ENCODE results near the gene NFATC1.

The NFATC1 gene

DNA sequence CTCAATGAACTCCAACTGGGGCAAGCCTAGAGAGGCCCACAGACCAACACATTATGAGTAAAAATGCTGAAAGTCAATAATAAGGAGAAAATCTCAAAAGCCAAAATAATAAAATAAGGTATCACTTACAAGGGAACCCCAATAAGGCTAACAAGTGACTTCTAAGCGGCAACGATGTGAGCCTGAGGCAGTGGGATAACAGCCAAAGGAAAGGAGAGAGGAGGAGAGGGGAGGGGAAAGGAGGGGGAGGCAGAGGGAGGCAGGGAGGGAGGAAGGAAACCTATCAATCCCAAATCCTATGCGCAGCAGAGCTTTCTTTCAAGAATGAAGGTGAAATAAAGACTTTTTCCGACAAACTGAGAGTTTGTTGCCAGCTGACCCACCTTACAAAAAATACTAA, 6.0 kb upstream of the NFATC1 start:
- DNase-seq (ENCODE audit: low spot score): no peak

GRCh38 chr18:79392226-79392625, 3.5 kb upstream of the NFATC1 start:
- DNase-seq (ENCODE audit: low spot score): no peak

DNA sequence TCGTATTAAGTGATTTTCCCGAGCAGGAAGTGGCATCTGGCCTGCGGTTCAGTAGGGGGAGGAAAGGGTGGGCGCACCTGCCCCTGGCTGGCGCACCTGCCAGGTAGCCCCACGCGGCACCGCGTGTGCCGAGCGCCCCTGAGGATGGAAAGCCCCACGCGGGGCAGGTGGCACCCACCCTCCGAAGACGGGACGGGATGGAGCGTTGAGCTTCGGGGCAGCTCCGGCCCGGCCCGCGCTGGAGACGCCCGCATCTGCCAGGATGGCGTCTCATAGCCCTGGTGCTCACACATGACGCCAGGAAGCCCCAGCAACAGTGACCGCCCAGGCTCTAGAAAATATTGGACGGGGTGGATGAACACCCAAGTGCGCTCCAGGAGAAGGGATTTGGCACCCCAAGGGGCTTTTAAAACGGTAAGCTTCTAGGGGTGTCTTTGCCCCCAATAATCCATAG, 2.5 kb upstream of the NFATC1 start:
- DNase-seq (ENCODE audit: low spot score): peak; percentile 68

DNA sequence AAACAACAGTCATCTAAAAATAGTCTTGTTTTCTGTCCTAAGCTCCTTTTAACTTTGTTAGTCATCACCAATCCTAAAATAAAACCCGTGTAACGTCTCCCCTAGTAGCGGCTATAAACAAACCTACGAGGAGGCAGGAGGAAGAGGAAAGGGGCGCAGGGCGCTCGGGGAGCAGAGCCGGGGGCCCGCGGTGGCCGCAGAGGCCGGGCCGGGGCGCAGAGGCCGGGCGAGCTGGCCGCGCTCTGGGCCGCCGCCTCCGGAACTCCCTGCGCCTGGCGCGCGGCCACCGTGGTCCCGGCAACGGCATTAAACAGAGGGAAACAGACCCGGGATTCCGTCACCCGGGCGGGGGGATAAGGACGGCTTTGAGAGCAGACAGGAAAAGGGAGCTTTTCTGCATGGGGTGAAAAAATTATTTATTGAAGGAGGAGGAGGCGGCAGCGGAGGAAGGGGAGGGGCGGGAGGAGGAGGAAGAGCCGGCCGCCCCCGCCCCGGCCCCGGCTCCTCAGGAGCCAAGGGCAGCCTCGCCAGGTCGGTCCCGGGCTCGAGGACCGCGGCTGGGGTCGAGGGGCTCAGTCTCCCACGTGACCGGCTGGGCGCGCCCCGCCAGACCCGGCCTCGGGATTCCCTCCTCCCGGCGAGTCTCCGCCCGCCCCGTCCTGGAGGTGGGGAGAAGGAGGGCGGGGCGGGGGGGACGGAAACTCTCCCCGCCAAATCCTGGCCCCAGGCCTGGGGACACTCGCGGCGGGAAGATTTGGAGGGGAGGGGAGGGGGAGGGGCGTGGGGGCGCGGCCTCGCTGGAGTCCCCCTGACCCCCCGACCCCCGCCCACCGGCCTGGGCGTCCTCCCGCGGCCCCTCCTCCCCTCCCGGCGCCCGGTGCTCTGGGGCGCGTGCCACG, 1.8 kb upstream of the NFATC1 start:
- peak; percentile 94 for DNase-seq (ENCODE audit: low spot score)

GRCh38 chr18:79394534-79395307, 1.0 kb upstream of the NFATC1 start:
- DNase-seq (ENCODE audit: low spot score): peak; percentile 75

DNA sequence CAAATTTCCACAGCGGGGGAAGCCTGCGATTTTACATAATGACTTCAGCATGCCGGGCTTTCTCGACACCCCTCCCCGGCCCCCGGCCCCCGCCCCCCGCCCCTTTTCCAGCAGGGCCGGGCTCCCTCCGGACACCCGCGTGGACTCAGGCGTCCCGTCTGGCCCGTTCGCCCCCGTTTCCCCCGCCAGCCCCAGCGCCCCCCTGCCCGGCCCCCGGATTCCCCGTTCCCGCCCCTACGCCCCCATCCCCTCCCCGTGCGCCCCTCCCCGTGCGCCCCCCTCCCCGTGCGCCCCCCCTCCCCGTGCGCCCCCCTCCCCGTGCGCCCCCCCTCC, 456 bp upstream of the NFATC1 start:
- DNase-seq (ENCODE audit: low spot score): no peak

DNA sequence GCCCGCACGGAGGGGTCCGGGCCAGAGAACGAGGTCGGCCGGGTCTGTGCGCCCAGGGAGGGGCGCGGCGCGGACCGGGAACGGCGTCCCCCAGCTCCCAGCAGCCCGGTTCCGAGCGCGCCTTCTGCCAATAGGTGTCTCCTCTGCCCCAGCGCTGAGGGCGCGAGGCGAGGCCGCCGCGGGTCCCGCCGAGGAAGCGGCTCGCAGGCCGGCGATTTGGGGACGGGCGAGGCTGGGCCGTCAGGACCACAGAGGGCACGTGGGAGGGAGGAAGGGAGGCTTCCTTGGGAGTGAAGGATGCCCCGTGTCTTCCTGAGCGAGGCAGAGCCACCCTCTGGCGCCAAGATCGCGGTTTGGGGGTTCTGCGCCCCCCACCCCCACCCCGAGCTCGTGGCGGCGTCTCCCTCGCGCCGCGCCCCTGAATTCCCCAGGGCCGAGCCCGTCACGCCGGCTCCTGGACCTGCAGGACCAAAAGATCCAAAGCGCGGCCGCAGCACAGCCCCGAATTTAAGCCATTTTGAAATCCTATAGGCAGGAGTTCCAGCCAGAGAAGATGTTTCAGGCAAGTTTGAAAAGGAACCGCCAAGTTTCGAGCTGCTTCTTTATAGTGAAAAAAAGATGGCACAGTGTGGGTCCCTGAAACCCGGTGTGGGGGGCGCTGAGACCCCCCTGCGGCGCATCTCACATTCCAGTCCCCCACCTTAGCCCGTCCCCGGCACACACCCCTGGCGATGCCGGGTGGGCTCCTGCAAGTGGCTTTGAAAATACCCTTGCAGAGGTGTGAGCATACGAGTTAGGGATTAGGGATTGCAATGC, 909 bp downstream of the NFATC1 start:
- DNase-seq (ENCODE audit: low spot score): peak; percentile 78

GRCh38 chr18:79397247-79397829, 1.6 kb downstream of the NFATC1 start:
- DNase-seq (ENCODE audit: low spot score): no peak

GRCh38 chr18:79397830-79398761, 2.4 kb downstream of the NFATC1 start:
- DNase-seq (ENCODE audit: low spot score): no peak

- DNase-seq (ENCODE audit: low spot score): no peak
Observed at GRCh38 chr18:79399275-79400081, 3.7 kb downstream of the NFATC1 start.

GRCh38 chr18:79400091-79400590, 4.4 kb downstream of the NFATC1 start:
- peak; percentile 91 for DNase-seq (ENCODE audit: low spot score)

GRCh38 chr18:79400591-79401381, 5.1 kb downstream of the NFATC1 start:
- DNase-seq (ENCODE audit: low spot score): no peak

GRCh38 chr18:79401494-79402208, 5.9 kb downstream of the NFATC1 start:
- no peak for DNase-seq (ENCODE audit: low spot score)

GRCh38 chr18:79402209-79402576, 6.5 kb downstream of the NFATC1 start:
- no peak for DNase-seq (ENCODE audit: low spot score)

- DNase-seq (ENCODE audit: low spot score): peak; percentile 91
Observed at GRCh38 chr18:79402977-79403722, 7.4 kb downstream of the NFATC1 start.

DNA sequence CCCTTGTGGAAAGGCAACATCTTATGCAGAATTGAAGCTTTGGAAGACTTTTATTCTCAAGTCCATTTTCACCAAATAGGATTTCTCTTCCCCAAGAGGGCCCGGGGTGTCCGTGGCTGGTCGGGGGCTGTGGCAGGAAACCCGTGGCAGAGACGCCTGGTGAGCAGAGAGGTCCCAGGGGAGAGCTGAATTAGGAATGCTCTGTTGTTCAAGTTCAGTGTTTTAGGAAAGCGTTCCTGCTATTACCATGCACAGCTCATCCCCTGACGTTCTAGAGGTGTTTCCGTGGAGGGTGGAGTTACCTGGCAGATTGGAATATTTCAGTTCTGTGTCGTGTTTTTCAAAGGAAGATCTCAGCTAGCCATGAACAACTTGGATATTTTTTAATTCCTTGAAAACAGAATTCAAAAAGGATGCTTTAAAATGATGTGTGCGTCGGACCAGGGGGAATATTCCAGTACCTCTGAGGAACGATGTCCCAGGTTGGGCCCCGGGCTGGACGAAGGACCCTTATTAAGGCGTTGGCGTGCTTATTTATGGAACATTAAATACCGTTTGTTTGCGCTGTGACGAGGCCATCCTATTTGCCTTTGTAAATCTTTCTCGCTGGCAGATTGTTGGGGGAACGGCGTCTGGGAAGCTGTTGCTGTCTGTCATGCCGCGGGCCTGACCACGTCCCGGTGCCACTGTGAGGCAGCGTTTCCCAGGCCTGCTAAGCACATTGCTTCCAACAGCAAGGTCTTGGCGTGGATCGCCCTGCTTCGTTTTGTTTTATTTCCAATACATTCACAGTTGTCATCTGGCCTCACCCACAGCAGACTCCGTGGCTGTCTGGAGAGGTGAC, 8.2 kb downstream of the NFATC1 start:
- DNase-seq (ENCODE audit: low spot score): no peak

DNA sequence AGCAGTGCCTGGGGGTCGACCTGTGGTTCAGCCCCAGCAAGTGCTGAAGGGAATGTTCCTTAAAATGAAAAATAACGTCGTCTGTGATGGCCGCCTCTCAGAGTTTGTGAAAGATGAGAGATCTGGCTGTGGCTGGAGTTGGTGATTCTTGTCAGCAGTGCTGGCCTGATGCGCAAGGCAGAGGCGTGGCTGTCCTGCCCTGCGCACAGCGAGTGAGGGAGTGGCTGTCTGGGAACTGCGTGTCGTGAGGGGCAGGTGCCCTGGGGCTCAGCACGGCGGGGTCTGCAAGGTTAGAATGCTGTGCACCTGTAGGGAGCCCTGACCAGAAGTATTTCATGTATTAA, 8.8 kb downstream of the NFATC1 start:
- no peak for DNase-seq (ENCODE audit: low spot score)

All from GM03348 (cell line).